ENCODE results near the gene USP31.

USP31 gene

DNA sequence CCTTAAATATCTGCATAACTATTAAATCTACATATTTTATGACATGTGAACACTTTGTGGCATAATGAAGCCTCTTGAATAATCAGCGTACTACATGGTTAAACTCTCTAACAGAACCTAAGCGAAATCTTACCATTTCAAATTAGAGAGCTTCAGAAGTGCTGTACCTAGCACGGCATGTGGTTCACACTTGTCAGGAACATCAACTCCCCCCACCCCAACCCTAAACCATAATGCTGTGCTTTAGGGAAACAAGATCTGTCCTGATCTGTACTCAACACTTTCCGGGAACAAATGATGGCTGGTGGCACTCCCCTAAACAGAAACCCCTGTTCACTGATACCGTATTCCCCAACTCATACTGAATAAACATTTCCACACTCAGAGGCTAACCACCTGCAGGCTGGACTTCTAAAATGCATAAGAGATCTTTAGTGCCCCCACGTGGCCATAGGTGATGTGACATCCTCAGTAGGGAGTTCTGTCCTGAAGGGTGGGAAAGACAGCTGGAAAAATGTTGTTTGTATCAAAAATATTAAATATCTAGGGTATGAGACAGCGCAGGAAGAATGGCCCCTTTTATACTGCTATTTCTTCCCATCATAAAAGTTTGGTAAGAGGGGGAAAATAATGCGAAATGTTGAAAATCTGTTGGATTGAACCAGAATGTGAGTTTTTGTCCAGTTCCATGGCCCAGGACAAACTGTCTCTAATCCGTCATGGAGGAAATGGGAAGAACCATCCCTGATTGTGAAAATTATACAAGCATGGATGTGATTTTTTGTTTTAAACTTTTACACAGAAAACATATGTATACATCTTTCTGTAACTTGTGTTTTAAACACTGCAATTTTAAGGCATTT is 88.6 kb downstream of the USP31 start:
- DNase-seq, result peak in 3 of 5 experiments; percentile 28 to 41 (median 40)

- no peak for DNase-seq
Measured at GRCh38 chr16:23059433-23059832, 89.8 kb downstream of the USP31 start.

- no peak for DNase-seq
Measured at GRCh38 chr16:23058576-23058975, 90.7 kb downstream of the USP31 start.

GRCh38 chr16:23057013-23057596 is 92.1 kb downstream of the USP31 start:
- no peak for DNase-seq

GRCh38 chr16:23055481-23055880 is 93.8 kb downstream of the USP31 start:
- no peak for DNase-seq

GRCh38 chr16:23052908-23053580 is 96.2 kb downstream of the USP31 start:
- DNase-seq, result no peak

DNA sequence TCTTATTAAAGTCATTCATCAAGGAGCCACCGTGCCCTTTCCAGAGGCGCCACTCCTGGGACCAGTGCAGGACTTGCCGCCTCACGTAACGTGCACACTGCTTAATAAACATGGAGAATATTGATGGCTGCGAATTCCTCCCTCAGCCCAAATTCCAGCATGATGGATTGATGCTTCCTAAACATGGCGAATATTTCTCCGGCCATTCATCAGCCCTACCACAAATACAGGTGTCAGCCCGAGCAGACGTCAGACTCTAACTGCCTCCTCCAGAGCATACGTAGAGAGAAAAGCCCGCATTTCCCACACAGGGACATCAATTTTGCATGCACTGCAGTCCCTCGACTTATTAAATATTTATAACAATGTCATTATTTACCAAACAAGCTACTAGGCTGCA is 97.0 kb downstream of the USP31 start:
- no peak for DNase-seq

- DNase-seq, result no peak
Measured at GRCh38 chr16:23051587-23051986, 97.7 kb downstream of the USP31 start.

DNA sequence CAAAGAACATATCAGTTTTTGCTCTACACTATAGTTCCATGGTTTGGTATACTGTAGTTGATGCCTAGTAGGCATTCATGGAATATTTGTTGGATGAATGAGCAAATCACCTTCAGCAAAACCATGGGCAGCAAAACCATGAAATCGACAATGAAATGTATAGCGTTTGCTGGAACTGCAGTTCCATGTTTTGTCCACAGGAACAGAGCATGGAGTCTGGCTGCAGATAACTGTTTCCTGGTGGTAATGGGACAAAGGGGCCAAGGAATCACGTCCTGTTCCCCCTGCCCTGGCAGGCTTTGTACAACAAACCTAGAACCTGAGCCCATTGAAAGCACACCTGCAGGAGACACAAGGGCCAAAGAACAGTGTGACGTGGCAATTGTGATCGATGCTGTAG is 101.1 kb downstream of the USP31 start:
- no peak for DNase-seq

GRCh38 chr16:23045025-23045424 is 104.2 kb downstream of the USP31 start:
- no peak for DNase-seq

DNA sequence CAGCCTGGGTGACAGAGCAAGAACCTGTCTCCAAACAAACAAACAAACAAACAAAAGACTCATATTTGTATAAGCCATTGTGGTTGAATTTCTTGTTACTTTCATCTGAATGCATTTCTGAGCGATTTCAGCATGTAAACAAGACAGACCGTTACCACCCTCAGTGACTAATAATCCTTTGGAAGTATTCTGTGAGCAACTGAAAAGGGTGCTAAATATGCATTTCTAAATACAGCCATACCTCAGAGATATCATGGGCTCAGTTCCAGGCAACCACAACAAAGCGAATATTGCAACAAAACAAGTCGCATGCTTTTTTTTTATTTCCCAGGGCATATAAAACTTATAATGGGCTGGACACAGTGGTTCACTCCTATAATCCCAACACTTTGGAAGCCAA is 109.0 kb downstream of the USP31 start:
- no peak for DNase-seq

DNA sequence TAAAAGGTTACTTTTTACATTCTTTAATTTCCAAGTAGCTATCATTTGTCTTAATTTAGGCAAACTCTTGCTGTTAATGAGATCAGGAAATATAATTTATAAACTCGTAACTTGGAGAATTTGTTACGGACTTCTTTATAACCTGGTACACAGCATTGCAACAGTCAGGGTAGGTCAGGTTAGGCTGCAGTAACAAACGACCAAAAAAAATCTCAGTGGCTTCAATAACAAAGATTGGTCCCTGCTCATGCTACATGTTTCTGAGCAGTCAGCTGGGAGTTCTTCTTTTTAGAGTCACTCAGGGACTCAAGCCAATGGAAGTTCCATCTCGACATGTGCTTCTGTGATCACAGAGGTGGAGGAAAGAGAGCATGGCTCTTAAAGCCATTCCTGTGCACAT is 110.1 kb downstream of the USP31 start:
- no peak for DNase-seq

DNA sequence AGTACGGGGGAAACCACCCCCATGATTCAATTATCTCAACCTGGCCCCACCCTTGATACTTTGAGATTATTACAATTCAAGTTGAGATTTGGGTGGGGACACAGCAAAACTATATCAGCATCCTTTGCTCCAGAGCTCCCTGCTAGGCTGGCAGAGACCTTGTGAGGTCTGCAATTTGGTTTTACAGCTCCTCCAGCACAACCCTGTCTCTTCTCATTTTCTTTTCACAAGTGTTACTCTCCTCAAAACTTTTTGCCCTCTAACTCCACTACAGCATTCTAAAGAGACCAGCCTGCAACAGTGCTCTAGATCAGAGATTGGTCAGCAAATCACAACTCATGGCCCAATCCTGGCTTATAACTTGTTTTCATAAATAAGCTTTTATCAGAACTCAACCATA is 114.0 kb downstream of the USP31 start:
- no peak for DNase-seq

DNA sequence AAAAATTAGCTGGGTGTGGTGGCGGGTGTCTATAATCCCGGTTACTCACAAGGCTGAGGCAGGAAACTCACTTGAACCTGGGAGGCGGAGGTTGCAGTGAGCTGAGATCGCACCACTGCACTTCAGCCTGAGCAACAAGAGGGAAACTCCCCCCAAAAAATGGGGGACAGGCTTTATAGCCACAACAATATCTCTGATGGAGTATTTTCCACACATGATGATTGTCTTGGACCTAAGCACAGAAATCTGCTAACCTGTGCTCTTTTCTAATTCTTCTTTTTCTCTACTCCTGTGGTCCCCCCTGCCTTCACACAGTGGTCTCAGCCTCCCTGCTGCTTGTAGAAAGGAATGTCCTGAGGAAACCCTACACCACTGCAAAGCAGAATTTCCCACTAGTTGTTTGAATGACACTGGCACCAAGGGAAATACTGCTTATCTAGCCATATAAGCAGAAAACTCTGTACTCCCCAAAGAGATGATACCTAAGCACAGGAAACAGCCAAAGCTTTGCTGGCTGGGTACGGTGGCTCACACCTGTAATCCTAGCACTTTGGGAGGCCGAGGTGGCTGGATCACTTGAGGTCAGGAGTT is 117.6 kb downstream of the USP31 start:
- DNase-seq, result no peak

DNA sequence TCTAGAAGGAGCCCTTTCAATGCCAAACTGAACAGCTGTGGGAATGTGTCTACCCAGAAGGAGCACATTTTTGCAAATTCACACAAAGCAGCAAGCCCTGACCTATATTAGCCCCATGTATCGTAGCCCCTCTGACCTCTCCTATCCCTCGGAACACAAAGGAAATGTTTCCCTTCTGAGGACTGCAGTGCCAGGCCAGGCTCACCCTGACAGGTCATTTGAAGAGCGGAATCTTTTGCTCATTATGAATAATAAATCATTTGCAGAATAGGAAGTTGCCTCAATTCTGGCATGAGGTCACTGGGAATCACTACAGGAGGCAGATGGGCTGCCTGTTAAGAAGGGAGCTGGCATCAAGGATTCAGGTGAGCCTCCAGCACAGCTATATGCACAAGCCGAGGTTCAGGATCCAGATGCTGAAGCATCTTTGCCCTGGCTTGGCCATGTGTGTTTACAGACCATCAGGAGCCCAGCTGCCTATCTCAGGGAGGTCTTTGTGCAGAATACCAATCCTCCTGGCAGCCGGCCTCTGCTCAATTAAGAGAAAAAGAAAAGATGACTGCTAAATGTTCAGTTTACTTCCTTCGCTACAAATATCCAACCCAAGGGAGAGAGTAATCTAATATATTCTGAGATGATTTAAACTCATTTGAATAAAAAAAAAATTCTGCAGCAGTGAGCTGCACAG is 119.4 kb downstream of the USP31 start:
- no peak for DNase-seq

- DNase-seq, result no peak
Measured at GRCh38 chr16:23027386-23027785, 121.9 kb downstream of the USP31 start.

GRCh38 chr16:23026784-23027362 is 122.4 kb downstream of the USP31 start:
- peak in 1 of 5 experiments; percentile 13 for DNase-seq

DNA sequence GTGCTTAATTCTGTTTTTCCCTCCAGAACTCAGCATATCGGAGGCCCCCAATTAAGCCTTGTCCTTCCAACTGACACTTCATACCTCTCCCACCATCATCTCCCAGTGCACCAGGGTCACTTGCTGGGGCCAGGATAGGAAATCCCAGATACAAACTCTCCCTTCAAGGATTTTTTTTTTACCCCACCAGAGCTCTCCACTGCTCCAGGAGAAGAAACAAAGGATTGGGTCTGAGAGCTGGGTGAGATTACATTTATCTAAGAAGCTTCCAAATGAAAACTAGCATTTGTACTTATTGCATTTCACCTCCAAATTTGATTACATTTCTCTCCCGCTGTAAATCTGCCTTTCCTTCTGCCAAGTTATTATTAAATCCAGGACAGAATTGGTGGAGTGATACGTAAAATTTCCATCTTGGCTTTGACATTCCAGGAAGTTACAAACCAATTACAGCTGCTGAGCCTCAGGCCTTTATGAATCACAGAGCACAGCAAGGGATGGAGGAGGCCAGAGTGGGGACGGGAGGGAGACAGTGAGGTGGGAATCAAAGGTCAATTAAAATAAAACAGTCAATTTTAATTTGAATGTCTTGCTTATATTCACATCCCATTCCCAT is 123.5 kb downstream of the USP31 start:
- no peak for DNase-seq

DNA sequence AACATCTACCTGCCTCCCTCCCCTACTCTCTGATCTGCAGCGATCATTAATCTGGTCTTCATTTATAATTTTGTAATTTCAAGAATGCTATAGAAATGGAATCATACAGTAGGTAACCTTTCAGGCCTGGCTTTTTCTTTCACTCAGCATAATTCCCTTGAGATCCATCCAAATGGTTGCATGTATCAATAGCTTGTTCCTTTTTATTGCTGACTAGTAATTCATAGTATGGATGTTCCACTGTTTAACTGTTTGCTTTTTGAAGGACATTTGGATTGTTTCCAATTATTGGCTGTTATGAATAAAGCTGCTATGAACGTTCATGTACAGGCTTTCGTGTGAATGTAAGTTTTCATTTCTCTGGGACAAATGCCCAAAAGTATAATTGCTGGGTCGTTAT is 125.2 kb downstream of the USP31 start:
- no peak for DNase-seq

GRCh38 chr16:23020084-23020483 is 129.2 kb downstream of the USP31 start:
- no peak for DNase-seq

DNA sequence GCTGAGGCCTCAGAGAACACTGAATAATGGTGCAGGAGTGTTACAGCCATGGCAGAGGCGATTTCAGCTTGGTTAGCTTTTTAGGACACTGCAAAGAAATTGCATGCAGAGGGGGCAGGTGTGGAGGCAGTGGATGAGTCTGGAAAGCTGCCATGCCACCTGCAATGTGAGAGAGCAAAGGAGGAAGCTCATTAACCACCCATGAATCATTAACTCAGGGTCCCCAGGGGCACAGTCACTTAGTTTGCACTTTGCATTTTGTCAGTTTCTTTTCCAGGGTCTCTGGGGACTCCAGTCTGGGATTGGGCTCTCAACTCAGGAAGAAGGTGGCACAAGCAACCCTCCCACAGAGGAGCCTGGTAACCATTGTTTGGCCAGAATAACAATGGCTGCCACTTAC is 132.9 kb downstream of the USP31 start:
- DNase-seq, result no peak

DNA sequence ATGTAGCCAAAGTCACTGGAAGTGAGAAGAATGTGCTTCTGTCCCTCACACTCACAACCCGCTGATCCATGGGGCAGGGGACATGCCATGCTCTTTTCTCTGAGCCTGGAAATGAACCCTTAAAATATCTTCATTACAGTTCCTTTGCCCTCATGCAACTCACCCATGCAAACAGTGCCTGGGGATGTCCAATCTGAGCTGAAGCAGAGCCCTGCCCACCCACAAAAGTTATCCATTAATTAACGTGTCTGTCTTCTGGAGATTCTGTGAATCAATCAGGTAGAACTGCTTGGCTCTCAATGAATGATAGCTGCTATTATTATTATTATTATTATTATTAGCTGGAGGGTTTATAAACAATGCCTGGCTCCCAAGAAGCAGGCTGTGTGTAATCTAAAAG is 133.7 kb downstream of the USP31 start:
- DNase-seq, result no peak

All from T-helper 2 cell (primary cell).